Measurements from ENCODE around the gene SYT9.

The SYT9 gene

GRCh38 chr11:7300281-7300680 lies 48.6 kb downstream of the SYT9 start:
- DNase-seq (ENCODE audit: extremely low read depth, low read depth), result no peak
- H3K4me3 ChIP-seq (replicated peaks; ENCODE audit: low read depth, low read length), result no peak overlapping the region
- TF ChIP-seq CTCF (IDR thresholded peaks at IDR 0.05; ENCODE audit: low read depth, low read length, missing control alignments), result no peak

GRCh38 chr11:7303146-7303545 lies 51.4 kb downstream of the SYT9 start:
- no peak for TF ChIP-seq CTCF (IDR thresholded peaks at IDR 0.05; ENCODE audit: low read depth, low read length, missing control alignments)
- H3K4me3 ChIP-seq (replicated peaks; ENCODE audit: low read depth, low read length), result no peak overlapping the region

GRCh38 chr11:7306900-7307299 lies 55.2 kb downstream of the SYT9 start:
- no peak overlapping the region for H3K4me3 ChIP-seq (replicated peaks; ENCODE audit: low read depth, low read length)
- no peak for DNase-seq (ENCODE audit: extremely low read depth, low read depth)
- no peak for TF ChIP-seq CTCF (IDR thresholded peaks at IDR 0.05; ENCODE audit: low read depth, low read length, missing control alignments)

More at GRCh38 chr11:7303146-7303545, 51.4 kb downstream of the SYT9 start:
- no peak for DNase-seq (ENCODE audit: extremely low read depth, low read depth)

GRCh38 chr11:7307836-7308235 lies 56.1 kb downstream of the SYT9 start:
- TF ChIP-seq CTCF (IDR thresholded peaks at IDR 0.05; ENCODE audit: low read depth, low read length, missing control alignments), result no peak
- no peak overlapping the region for H3K4me3 ChIP-seq (replicated peaks; ENCODE audit: low read depth, low read length)
- DNase-seq (ENCODE audit: extremely low read depth, low read depth), result no peak

- TF ChIP-seq CTCF (IDR thresholded peaks at IDR 0.05; ENCODE audit: low read depth, low read length, missing control alignments), result no peak
- DNase-seq (ENCODE audit: extremely low read depth, low read depth), result no peak
- H3K4me3 ChIP-seq (replicated peaks; ENCODE audit: low read depth, low read length), result no peak overlapping the region
Observed at GRCh38 chr11:7311903-7312302, 60.2 kb downstream of the SYT9 start.

GRCh38 chr11:7314811-7315604 lies 63.3 kb downstream of the SYT9 start:
- no peak overlapping the region for H3K4me3 ChIP-seq (replicated peaks; ENCODE audit: low read depth, low read length)
- no peak for TF ChIP-seq CTCF (IDR thresholded peaks at IDR 0.05; ENCODE audit: low read depth, low read length, missing control alignments)
- DNase-seq (ENCODE audit: extremely low read depth, low read depth), result no peak

- DNase-seq (ENCODE audit: extremely low read depth, low read depth), result no peak
- TF ChIP-seq CTCF (IDR thresholded peaks at IDR 0.05; ENCODE audit: low read depth, low read length, missing control alignments), result no peak
- H3K4me3 ChIP-seq (replicated peaks; ENCODE audit: low read depth, low read length), result no peak overlapping the region
Observed at GRCh38 chr11:7319501-7319900, 67.8 kb downstream of the SYT9 start.
